Measurements from ENCODE around the gene JAK3.

DNA sequence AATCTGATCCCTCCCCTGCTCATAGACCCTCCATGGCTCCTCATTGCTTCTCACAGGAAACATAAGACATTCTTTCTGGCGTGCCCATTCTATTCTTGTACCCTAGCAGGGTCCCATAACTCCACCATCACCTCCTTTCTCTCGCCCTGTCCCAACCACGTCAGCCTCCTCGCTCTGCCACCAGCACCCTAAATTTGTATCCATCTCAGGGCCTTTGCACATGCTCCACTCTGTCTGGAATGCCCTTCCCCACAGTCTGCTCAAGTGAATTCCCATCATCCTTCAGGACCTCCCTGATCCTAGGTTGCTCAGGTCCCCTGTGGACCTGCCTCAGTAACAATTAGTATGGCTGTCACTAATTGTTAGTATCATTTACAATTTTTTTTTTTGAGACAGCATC is 42.4 kb downstream of the JAK3 start:
- TF ChIP-seq, protein P1, sequence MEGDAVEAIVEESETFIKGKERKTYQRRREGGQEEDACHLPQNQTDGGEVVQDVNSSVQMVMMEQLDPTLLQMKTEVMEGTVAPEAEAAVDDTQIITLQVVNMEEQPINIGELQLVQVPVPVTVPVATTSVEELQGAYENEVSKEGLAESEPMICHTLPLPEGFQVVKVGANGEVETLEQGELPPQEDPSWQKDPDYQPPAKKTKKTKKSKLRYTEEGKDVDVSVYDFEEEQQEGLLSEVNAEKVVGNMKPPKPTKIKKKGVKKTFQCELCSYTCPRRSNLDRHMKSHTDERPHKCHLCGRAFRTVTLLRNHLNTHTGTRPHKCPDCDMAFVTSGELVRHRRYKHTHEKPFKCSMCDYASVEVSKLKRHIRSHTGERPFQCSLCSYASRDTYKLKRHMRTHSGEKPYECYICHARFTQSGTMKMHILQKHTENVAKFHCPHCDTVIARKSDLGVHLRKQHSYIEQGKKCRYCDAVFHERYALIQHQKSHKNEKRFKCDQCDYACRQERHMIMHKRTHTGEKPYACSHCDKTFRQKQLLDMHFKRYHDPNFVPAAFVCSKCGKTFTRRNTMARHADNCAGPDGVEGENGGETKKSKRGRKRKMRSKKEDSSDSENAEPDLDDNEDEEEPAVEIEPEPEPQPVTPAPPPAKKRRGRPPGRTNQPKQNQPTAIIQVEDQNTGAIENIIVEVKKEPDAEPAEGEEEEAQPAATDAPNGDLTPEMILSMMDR (IDR thresholded peaks at IDR 0.05; ENCODE audit: extremely low read depth in 1 of 2, insufficient read depth in 1 of 2, low read depth in 1 of 2, low read length in 2 of 2), result no peak
- TF ChIP-seq POLR2A (IDR thresholded peaks at IDR 0.05; ENCODE audit: low read depth, low read length) (no peak), POLR2AphosphoS5 (IDR thresholded peaks at IDR 0.05; ENCODE audit: insufficient read depth, low read depth, low read length) (no peak), EZH2 (IDR thresholded peaks at IDR 0.05; ENCODE audit: borderline replicate concordance, low read depth, low read length, severe bottlenecking) (no peak)
- TF ChIP-seq, protein P2, sequence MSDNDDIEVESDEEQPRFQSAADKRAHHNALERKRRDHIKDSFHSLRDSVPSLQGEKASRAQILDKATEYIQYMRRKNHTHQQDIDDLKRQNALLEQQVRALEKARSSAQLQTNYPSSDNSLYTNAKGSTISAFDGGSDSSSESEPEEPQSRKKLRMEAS (IDR thresholded peaks at IDR 0.05; ENCODE audit: insufficient read depth, insufficient read length), result no peak

Measured in endothelial cell of umbilical vein (primary cell).